Hematopoietic multipotent progenitor cell treated with erythropoietin and hydrocortisone succinate and interleukin-3 and kit ligand, for 4 days (in vitro differentiated cells): Measurements from ENCODE around the gene NUP62CL.

Experiments
- DNase-seq: peaks from one replicate; pipeline ENCODE4 v3.0.0-alpha.2; 2015

Gene NUP62CL

GRCh38 chrX:107146670-107147069, 59.6 kb downstream of the NUP62CL start:
- no peak for DNase-seq

DNA sequence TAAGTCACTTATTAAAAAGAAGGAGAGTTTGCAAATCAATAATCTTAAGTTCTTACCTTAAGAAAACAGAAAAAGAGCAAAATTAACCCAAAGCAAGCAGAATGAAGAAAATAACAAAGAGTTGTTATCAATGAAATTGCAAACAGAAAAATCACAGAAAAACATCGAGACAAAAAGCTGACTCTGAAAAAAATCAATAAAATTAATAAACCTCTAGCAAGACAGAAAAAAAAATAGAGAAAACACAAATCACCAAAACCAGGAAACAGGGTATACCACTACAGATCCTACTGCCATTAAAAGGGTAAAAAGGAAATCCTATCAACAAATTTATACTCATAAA, 70.3 kb downstream of the NUP62CL start:
- no peak for DNase-seq

DNA sequence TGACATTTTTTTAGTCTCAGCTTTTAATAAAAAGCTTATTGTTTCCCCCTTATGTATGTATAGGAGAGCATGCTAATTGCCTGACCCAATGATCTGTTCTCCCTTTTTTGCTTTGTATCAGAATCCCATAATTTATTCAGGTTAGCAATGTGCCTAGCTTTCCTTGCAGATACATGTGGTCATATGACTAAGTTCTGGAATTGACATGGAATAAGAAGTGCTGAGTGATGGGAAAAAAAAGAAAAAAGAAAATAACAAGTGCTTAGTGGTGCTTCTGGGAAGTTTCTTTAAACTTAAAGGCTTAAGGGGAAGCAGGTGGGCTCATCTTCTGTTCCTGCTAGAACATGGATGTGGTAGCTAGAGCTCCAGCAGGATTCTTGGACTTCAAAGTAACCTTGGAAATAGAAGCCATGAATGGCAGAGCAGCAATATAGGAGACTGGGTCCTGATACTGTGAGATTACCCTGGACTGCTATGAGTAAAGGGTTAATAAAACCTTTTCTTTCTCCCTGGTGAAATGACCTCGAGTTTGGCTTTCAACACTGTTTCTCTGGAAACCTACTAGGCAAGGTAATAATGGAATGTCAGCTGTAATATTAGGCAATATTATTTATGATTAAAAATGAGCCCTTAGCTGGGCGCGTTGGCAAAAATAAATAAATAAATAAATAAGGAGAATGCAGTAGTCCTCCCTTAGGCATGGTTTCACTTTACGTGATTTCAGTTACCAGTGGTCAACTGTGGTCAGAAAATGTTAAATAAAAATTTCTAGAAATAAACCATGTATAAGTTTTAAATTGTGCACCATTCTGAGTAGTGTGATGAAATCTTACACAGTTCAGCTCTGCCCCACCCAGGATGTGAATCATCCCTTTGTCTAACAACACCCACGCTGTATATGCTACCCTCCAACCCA, 70.9 kb downstream of the NUP62CL start:
- peak; percentile 34 for DNase-seq

DNA sequence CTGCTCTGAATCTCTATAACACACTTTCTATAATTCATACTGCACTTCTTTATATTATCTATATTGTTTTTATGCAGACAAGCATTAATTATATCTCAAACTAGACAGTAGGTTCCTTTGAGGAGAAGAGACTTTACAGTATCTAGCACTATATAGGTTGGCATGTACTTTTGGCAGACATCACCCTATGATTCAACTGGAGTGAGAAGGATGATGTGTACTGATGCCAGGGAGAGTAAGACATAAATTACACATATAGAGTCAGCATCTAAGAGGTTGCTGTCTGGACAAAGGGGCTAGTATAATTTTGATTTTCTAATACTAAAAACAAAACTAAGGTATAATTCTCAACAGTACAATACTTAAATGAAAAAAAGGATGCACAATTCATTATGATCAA, 82.5 kb downstream of the NUP62CL start:
- no peak for DNase-seq

GRCh38 chrX:107119283-107119682, 87.0 kb downstream of the NUP62CL start:
- DNase-seq: no peak

DNA sequence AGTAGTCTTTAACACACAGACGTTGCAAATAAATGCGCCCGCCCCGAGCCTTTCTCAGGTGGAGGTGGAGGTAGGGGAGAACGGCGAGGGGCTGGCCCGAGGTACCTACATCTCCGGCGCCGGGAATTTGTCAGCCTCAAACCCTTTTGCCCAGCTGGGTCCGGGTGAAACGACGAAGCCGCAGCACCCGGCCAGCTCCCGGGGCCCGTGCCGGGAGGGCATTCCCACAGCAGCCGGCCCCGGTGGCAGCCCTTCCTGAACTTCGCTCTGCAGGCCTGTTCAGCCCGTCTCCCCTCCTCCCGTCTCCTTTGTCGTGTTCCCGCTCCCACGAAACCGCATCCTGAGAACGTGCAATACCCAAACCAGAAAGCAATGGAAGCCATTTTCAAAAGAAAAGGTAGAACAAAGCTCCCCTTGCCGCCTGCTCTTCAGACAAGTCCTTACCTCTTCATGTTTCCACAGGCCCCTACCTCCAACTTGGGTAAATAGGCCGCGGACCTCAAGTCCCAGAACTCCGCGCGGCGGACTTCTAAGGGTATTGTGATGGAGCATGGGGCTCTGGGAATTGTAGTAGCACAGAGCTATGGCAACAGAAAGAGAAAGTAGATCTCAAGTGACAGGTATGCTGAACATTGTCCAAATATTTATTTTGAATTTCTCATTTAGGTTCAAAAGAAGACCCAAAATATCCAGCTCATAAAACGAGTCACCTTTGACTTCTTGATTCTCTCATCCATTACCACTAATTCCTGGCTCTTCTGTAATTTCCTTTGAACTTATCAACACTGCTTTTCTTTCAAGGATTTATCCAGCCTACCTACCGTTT, 87.7 kb downstream of the NUP62CL start, which contains the start of gene RBM41:
TSS of gene RBM41 (minus strand) at position 501 of the 826 bp plus-strand sequence. CDS start at position 452, 49 bp downstream.
- DNase-seq: peak; percentile 91

GRCh38 chrX:107117993-107118321, 88.3 kb downstream of the NUP62CL start:
- DNase-seq: peak; percentile 39

DNA sequence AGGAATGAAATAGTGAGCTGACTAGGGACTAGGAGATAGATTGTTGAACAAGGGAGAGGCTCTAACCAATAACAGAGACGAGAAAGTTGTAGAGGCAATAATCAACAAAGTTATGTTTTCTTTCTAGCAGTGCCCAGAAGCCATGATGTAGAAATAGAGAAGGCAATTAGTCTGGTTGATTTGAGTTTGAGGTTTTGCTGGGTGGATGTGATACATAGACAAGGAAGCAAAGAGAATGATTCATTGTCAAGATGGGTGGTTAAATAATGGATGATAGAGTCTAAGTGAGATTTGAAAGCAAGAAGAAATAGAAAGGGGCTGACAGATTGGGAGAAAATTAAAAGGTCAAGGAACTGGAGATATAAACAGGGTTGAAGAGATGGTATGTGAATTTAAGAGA, 98.8 kb downstream of the NUP62CL start:
- peak; percentile 13 for DNase-seq

GRCh38 chrX:107102980-107103379, 103.3 kb downstream of the NUP62CL start:
- peak; percentile 23 for DNase-seq

DNA sequence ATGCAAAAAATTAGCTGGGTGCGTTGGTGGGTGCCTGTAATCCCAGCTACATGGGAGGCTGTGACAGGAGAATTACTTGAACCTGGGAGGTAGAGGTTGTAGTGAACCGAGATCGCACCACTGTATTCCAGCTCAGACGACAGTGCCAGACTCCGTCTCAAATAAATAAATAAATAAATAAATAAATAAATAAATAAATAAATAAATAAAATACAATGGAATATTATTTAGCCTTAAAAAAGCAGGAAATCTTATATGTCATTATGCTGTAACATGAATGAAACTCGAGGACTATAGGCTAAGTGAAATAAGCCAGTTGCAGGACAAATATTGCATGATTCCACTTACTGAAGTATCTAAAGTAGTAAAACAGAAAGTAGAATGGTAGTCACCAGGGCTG, 130.1 kb downstream of the NUP62CL start:
- no peak for DNase-seq
